Measurements from ENCODE around the gene MYO5B.

DNA sequence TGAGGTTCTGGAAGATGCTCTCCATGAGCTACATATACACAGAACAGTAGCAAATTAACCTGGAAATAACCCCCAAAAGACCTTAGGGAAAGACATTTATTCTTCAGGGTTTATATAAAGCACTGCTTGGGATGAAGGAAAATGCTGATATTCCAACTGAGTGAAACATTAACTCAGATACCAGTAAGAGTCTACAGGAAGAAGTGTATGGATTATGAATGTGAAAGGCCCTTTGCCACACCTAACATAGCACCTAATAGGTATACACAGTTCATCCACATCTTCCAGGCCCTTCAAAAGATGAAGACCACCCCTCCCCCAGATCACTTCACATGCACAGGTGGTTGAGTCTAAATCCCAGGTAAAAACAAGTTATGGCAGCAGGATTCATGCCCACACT, 50.4 kb downstream of the MYO5B start:
- TF ChIP-seq, protein P1, sequence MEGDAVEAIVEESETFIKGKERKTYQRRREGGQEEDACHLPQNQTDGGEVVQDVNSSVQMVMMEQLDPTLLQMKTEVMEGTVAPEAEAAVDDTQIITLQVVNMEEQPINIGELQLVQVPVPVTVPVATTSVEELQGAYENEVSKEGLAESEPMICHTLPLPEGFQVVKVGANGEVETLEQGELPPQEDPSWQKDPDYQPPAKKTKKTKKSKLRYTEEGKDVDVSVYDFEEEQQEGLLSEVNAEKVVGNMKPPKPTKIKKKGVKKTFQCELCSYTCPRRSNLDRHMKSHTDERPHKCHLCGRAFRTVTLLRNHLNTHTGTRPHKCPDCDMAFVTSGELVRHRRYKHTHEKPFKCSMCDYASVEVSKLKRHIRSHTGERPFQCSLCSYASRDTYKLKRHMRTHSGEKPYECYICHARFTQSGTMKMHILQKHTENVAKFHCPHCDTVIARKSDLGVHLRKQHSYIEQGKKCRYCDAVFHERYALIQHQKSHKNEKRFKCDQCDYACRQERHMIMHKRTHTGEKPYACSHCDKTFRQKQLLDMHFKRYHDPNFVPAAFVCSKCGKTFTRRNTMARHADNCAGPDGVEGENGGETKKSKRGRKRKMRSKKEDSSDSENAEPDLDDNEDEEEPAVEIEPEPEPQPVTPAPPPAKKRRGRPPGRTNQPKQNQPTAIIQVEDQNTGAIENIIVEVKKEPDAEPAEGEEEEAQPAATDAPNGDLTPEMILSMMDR (conservative IDR thresholded peaks at IDR 0.05): no peak
- TF ChIP-seq ZFX (IDR thresholded peaks at IDR 0.05): no peak
